Tibial artery (tissue), 4 donors: Measurements from ENCODE around the gene ARHGAP21.

Source experiments
- DNase-seq, 2 donors: peaks; one replicate each; pipeline ENCODE4 v3.0.0-alpha.2; 2019
- H3K27ac ChIP-seq, 2 donors: fragments of 200-600 bp; sonication (generic) in 1 of 2; 1 replicate in 1 of 2; 2 replicates in 1 of 2; pipeline ENCODE4 v1.5.1; 2018 to 2019; ENCODE audit warnings: mild to moderate bottlenecking in 1 of 2
- H3K27me3 ChIP-seq, 2 donors: fragments of 200-600 bp; sonication (generic) in 1 of 2; one replicate each; pipeline versions ENCODE4 v1.5.1 to v1.6.0; 2016 to 2019
- H3K36me3 ChIP-seq, 3 donors: fragments of 200-600 bp; sonication (generic) in 2 of 3; one replicate each; pipeline ENCODE4 v1.5.1; 2016 to 2019; ENCODE audit warnings: mild to moderate bottlenecking in 2 of 3
- H3K4me1 ChIP-seq, 4 donors: fragments of 200-600 bp; sonication (generic) in 2 of 4; 1 replicate in 3 of 4; 2 replicates in 1 of 4; pipeline ENCODE4 v1.5.1; 2016 to 2019
- H3K4me3 ChIP-seq, 2 donors: fragments of 200-600 bp; sonication (generic) in 1 of 2; 1 replicate in 1 of 2; 2 replicates in 1 of 2; pipeline ENCODE4 v1.5.1; 2018 to 2019; ENCODE audit warnings: mild to moderate bottlenecking in 2 of 2
- H3K9me3 ChIP-seq, 3 donors: fragments of 200-600 bp; sonication (generic) in 1 of 3; one replicate each; pipeline ENCODE4 v1.5.1; 2016 to 2019
- intact Hi-C: fragments of 100-400 bp; cut with DNase I; formaldehyde crosslinking; loops from one replicate; pipeline ENCODE4 v1.15.0; 2023; ENCODE audit warnings: low total_unique reads
- TF ChIP-seq, protein P1 (sequence below), 2 experiments: fragments of 200-600 bp in 1 of 2; fragments of 450-650 bp in 1 of 2; IDR thresholded peaks; one replicate each; pipeline ENCODE4 v1.5.1; 2017 to 2019; ENCODE audit warnings: antibody characterized with exemption in 2 of 2, mild to moderate bottlenecking in 1 of 2, moderate library complexity in 1 of 2

Gene ARHGAP21

GRCh38 chr10:24575481-24576002 is 148.1 kb downstream of the ARHGAP21 start:
- H3K4me1 ChIP-seq, result no peaks in the 10 kb centered on the region
- intact Hi-C loops, result no loop called here
- H3K27ac ChIP-seq, result no peak overlapping the region
- no peak overlapping the region for H3K4me3 ChIP-seq
- H3K9me3 ChIP-seq, result no peaks in the 10 kb centered on the region
- H3K36me3 ChIP-seq, result no peaks in the 10 kb centered on the region
- DNase-seq, result no peak
- TF ChIP-seq, protein P1, sequence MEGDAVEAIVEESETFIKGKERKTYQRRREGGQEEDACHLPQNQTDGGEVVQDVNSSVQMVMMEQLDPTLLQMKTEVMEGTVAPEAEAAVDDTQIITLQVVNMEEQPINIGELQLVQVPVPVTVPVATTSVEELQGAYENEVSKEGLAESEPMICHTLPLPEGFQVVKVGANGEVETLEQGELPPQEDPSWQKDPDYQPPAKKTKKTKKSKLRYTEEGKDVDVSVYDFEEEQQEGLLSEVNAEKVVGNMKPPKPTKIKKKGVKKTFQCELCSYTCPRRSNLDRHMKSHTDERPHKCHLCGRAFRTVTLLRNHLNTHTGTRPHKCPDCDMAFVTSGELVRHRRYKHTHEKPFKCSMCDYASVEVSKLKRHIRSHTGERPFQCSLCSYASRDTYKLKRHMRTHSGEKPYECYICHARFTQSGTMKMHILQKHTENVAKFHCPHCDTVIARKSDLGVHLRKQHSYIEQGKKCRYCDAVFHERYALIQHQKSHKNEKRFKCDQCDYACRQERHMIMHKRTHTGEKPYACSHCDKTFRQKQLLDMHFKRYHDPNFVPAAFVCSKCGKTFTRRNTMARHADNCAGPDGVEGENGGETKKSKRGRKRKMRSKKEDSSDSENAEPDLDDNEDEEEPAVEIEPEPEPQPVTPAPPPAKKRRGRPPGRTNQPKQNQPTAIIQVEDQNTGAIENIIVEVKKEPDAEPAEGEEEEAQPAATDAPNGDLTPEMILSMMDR (IDR thresholded peaks at IDR 0.05), result no peak
- H3K27me3 ChIP-seq, result no peaks in the 10 kb centered on the region

GRCh38 chr10:24574578-24575155 is 149.0 kb downstream of the ARHGAP21 start:
- Histone ChIP-seq H3K27ac (no peak overlapping the region), H3K36me3 (no peaks in the 10 kb centered on the region), H3K4me1 (no peaks in the 10 kb centered on the region), H3K9me3 (no peaks in the 10 kb centered on the region), H3K4me3 (no peak overlapping the region), H3K27me3 (no peaks in the 10 kb centered on the region)
- DNase-seq, result no peak
- TF ChIP-seq, protein P1 (IDR thresholded peaks at IDR 0.05), result no peak
- intact Hi-C loops, result no loop called here

DNA sequence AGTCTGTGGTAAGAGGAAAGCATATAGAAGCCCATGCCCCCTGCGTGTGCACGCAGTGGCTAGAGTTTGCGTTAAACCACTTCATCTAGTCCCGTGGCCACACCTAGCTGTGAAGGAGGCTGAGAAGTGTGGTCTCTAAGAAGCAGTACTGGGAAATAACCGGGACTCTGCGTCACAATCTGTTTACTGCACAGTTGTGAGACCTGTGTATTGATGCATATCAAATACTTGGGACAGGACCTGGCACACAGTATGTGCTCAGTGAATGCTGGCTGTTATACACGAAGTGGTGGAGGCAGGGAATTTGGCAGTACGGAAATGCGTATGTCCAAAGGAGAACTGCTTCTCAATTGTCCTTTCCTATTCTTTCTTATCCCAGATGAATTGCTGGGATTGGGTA is 149.5 kb downstream of the ARHGAP21 start:
- Histone ChIP-seq H3K27ac (no peak overlapping the region), H3K4me3 (no peak overlapping the region), H3K36me3 (no peaks in the 10 kb centered on the region), H3K4me1 (no peaks in the 10 kb centered on the region), H3K9me3 (no peaks in the 10 kb centered on the region), H3K27me3 (no peaks in the 10 kb centered on the region)
- intact Hi-C loops, result no loop called here
- TF ChIP-seq, protein P1 (IDR thresholded peaks at IDR 0.05), result no peak
- DNase-seq, result no peak

DNA sequence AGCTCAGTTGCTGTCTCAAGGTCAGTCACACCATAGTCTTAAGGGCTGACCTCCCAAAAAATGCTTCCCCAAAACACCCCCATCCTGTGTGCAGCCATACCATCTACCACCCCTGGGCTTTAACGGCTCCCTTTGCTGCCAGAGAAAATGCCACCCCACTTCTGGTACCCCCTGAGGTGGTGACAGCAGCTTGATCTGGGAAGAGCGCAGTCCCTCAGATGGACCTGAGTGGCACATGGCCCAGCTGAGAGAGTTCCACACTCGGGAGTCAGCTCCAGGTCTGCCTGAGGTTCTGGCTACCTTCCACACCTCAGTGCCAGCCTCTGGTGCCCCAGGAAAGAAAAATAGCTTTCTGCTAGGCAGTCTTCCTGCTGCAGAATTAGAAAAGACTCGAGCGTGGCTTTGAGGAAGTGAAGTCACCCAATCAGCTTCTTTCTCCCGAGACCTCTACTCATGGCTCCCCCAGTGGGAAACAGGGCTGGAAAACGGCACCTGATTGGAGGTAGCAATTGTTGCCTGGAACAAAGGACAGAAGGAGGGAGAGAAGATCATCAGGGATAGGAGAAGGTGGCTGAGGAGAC is 151.7 kb downstream of the ARHGAP21 start:
- H3K36me3 ChIP-seq, result no peaks in the 10 kb centered on the region
- no peak overlapping the region for H3K4me3 ChIP-seq
- H3K9me3 ChIP-seq, result no peaks in the 10 kb centered on the region
- intact Hi-C loops, result no loop called here
- peaks cover 0 to 2% of the 10 kb centered on the region in 2 donors for H3K27me3 ChIP-seq
- DNase-seq, result no peak
- H3K27ac ChIP-seq, result no peak overlapping the region
- no peaks in the 10 kb centered on the region for H3K4me1 ChIP-seq
- TF ChIP-seq, protein P1 (IDR thresholded peaks at IDR 0.05), result no peak

- no peak for DNase-seq
- no peak overlapping the region for H3K27ac ChIP-seq
- H3K27me3 ChIP-seq, result peaks cover 0 to 2% of the 10 kb centered on the region in 2 donors
- H3K36me3 ChIP-seq, result no peaks in the 10 kb centered on the region
- intact Hi-C loops, result no loop called here
- H3K4me1 ChIP-seq, result no peaks in the 10 kb centered on the region
- TF ChIP-seq, protein P1 (IDR thresholded peaks at IDR 0.05), result no peak
- H3K4me3 ChIP-seq, result no peak overlapping the region
- no peaks in the 10 kb centered on the region for H3K9me3 ChIP-seq
Measured at GRCh38 chr10:24570658-24571426, 152.8 kb downstream of the ARHGAP21 start.
